BJ (cell line): ENCODE measurements around the gene SCUBE2. TPM values are rescaled to one million over a fixed set of nuclear protein-coding genes. Genes with fewer than 3 reads are reported as not detected.
"Not testable (repeated sequence)": the region's sequence is repeated elsewhere in the genome, so short reads cannot be mapped to it uniquely, and the experiment has no call there.

Source experiments
- CTCF ChIA-PET: fragments of 350-600 bp; formaldehyde crosslinking; extraction: SDS; loops from one replicate; lab custom pipeline; 2021; ENCODE audit warnings: antibody characterized with exemption, inconsistent platforms; lab: Yijun Ruan, JAX
- POLR2A ChIA-PET: fragments of 300-600 bp; sonication (Branson Sonifier 250); formaldehyde crosslinking; extraction: SDS; loops from one replicate; lab custom pipeline; 2021; ENCODE audit warnings: antibody characterized with exemption; lab: Charles Lee
- DNase-seq: peaks from one replicate; pipeline ENCODE4 v3.0.0-alpha.2; 2011; ENCODE audit warnings: low read depth
- H3K27me3 ChIP-seq: 2 replicates; pipeline ENCODE4 v1.6.0; 2011; ENCODE audit warnings: low read length; ENCODE audit not compliant: control insufficient read depth, insufficient read depth
- H3K36me3 ChIP-seq: 2 replicates; pipeline ENCODE4 v1.5.1; 2011; ENCODE audit warnings: low read length; ENCODE audit not compliant: control insufficient read depth, insufficient read depth
- H3K4me3 ChIP-seq: 2 replicates; pipeline ENCODE4 v1.5.1; 2011; ENCODE audit warnings: low read depth, mild to moderate bottlenecking, control low read depth, low read length
- polyA plus RNA-seq: library from polyadenylated mRNA; depleted of rRNA; stranded (reverse); fragments of >200 nt; gene quantifications from 2 replicates; pipeline ENCODE4 v1.2.3, GENCODE V29; 2011
- TF ChIP-seq, protein P1 (sequence below): IDR thresholded peaks from 2 replicates; pipeline ENCODE4 v1.5.1; 2011; ENCODE audit warnings: low read depth, mild to moderate bottlenecking, control low read depth, inconsistent platforms, low read length, moderate library complexity; ENCODE audit not compliant: insufficient read depth

SCUBE2 gene
- polyA plus RNA-seq, 1 experiment, result 1.4 TPM

DNA sequence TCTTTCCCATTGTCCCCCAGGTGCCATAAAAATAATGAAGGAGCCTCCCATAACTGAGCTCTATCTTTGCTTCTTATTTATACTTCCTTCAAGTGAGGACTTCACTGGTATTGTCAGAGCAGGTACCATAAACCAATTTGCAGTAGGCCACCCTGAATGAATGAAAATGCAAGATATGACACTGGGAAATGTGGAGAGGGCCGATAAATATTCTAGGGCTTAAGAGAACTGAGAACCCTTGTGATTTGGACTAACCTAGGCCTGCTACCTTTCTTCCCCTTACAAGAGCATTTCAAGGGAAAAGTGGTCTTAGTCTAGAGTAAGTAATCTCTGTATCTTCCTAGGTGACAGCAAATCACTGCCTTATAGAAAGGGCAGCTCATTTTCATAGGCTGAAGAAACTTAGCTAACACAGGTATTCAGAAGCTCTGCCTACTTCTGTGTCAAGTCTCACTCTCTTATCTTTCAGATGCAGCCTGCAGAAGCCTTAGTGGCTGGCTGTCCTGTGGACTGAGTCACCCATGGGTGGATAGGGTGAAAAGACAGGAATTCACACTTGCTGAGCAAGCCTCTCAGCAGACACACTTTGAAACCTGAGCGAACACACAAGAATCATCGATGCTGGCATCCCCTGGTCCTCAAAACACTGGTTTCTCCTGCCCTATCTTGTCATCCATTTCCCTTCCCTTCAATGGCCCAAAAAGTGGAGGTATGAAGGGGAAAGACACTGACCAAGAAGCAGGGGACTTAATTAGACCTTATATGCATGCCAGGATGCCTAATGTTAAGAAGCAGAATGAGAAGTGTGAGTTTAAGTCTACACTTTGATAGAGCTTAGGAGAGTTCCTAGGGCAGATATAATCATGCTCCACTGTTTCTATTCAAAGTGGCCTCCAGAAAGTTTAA, 102.8 kb downstream of the SCUBE2 start:
- no peak overlapping the region for H3K4me3 ChIP-seq
- TF ChIP-seq, protein P1, sequence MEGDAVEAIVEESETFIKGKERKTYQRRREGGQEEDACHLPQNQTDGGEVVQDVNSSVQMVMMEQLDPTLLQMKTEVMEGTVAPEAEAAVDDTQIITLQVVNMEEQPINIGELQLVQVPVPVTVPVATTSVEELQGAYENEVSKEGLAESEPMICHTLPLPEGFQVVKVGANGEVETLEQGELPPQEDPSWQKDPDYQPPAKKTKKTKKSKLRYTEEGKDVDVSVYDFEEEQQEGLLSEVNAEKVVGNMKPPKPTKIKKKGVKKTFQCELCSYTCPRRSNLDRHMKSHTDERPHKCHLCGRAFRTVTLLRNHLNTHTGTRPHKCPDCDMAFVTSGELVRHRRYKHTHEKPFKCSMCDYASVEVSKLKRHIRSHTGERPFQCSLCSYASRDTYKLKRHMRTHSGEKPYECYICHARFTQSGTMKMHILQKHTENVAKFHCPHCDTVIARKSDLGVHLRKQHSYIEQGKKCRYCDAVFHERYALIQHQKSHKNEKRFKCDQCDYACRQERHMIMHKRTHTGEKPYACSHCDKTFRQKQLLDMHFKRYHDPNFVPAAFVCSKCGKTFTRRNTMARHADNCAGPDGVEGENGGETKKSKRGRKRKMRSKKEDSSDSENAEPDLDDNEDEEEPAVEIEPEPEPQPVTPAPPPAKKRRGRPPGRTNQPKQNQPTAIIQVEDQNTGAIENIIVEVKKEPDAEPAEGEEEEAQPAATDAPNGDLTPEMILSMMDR, result no peak
- peaks cover 1% of the 10 kb centered on the region; the same call in 1 of the 2 replicates for H3K36me3 ChIP-seq
- no peaks in the 10 kb centered on the region for H3K27me3 ChIP-seq
- DNase-seq, result peak; percentile 5
- ChIA-PET POLR2A (no interaction called here), CTCF (interaction anchor here (1.5 kb wide), 1 partner anchor 11 kb away, joined by 4 read pairs; no protein-coding TSS in a partner anchor)

DNA sequence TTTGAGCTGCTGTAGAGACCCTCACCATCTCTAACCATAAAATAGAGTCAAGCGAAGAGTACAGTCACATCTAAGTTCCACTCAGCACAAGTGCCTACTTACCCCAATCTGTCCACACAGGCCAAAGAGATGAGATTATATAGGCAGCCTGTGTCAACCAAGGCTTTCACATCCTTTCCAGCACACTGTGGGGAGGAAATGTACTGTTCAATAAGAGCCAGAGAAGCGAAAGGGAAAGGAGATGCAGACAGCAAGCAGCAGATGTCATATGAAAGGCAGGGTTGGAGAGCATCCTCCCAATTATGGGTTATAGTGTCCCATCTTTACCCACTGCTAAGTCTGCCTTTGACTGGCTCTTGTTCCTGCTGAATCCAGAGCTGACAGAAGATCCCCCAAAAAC, 104.0 kb downstream of the SCUBE2 start:
- POLR2A ChIA-PET, result no interaction called here
- DNase-seq, result no peak
- TF ChIP-seq, protein P1, result no peak
- Histone ChIP-seq H3K4me3 (no peak overlapping the region), H3K36me3 (peaks cover 1% of the 10 kb centered on the region; the same call in 1 of the 2 replicates), H3K27me3 (no peaks in the 10 kb centered on the region)
- CTCF ChIA-PET, result interaction anchor here (1.5 kb wide), 1 partner anchor 12 kb away, joined by 4 read pairs; no protein-coding TSS in a partner anchor

DNA sequence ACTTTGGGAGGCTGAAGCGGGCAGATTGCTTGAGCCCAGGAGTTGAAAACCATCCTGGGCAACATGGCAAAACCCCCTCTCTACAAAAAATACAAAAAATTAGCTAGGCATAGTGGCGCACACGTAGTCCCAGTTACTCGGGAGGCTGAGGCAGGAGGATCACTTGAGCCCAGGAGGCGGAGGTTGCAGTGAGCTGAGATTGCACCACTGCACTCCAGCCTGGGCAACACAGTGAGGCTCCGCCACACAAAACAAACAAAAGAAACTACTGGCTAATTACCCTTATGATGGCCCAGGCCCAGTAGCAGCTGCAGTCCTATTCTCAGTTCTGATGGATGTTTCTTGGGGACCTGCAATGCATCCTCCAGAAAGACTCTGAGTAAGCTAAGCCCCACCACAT, 104.6 kb downstream of the SCUBE2 start:
- DNase-seq, POLR2A ChIA-PET, H3K36me3 ChIP-seq, H3K4me3 ChIP-seq, H3K27me3 ChIP-seq: not testable (repeated sequence)
- CTCF ChIA-PET, result interaction anchor here (1.5 kb wide), 1 partner anchor 12 kb away, joined by 4 read pairs; no protein-coding TSS in a partner anchor

DNA sequence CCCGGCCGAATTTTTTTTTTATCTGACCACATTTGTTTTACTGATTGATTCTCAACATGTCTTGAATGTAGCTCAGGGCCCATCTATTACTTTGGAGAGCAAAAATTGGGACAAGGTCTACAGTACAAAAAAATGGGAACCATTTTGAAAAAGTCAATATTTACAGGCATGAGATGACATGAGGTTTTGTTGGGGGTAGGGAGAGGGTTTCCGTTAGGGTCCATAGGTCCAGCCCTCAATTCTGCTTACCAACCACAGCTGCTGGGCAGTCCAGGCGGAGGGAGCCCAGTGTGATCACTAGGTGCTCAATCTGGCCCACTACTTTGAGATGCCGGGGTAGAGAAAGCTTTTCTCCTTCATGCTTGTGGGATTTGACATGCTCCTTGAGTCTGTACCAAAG, 105.9 kb downstream of the SCUBE2 start:
- POLR2A ChIA-PET, result no interaction called here

DNA sequence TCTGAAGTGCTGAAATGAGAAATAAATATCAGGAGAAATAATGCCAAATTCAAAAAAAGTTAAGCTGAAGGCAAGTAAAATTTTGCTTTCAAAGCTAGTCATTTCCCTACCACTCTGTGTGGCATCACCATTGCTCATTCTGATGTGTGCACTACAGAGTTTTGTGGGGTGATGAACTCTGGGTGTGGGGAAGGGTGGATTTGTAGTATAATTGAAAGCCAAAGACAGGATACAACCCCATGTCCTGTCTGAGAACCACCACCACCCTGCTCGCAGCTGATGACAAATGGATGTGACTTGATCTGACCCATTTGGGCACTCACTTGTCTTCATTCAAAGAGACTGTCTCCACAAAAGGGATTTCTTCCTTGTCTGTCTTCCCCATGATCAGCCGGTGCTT, 107.8 kb downstream of the SCUBE2 start:
- H3K4me3 ChIP-seq, result no peak overlapping the region
- TF ChIP-seq, protein P1, result no peak
- ChIA-PET POLR2A (no interaction called here), CTCF (interaction anchor here (0.5 to 2.0 kb wide), 3 partner anchors 11 to 154 kb away, joined by 3 to 4 read pairs (median 3); no protein-coding TSS in a partner anchor)
- H3K36me3 ChIP-seq, result peaks cover 1% of the 10 kb centered on the region; the same call in 1 of the 2 replicates
- H3K27me3 ChIP-seq, result no peaks in the 10 kb centered on the region
- no peak for DNase-seq

More for the DNA sequence above, 105.9 kb downstream of the SCUBE2 start:
- TF ChIP-seq, protein P1, result no peak
- no peaks in the 10 kb centered on the region for H3K27me3 ChIP-seq
- CTCF ChIA-PET, result interaction anchor here (0.6 to 1.0 kb wide), 2 partner anchors 30 to 214 kb away, joined by 3 to 4 read pairs; no protein-coding TSS in a partner anchor
- H3K4me3 ChIP-seq, result no peak overlapping the region
- DNase-seq, result no peak
- H3K36me3 ChIP-seq, result peaks cover 1% of the 10 kb centered on the region; the same call in 1 of the 2 replicates
